ENCODE results near the gene TNFRSF9.
"Not testable (repeated sequence)": the region's sequence is repeated elsewhere in the genome, so short reads cannot be mapped to it uniquely, and the experiment has no call there.

TNFRSF9 gene

GRCh38 chr1:7967651-7968050 is 27.0 kb upstream of the TNFRSF9 start:
- no peak overlapping the region for H3K27ac ChIP-seq
- no peak for TF ChIP-seq ZFX (IDR thresholded peaks at IDR 0.05; ENCODE audit: borderline replicate concordance)
- TF ChIP-seq, protein P1, sequence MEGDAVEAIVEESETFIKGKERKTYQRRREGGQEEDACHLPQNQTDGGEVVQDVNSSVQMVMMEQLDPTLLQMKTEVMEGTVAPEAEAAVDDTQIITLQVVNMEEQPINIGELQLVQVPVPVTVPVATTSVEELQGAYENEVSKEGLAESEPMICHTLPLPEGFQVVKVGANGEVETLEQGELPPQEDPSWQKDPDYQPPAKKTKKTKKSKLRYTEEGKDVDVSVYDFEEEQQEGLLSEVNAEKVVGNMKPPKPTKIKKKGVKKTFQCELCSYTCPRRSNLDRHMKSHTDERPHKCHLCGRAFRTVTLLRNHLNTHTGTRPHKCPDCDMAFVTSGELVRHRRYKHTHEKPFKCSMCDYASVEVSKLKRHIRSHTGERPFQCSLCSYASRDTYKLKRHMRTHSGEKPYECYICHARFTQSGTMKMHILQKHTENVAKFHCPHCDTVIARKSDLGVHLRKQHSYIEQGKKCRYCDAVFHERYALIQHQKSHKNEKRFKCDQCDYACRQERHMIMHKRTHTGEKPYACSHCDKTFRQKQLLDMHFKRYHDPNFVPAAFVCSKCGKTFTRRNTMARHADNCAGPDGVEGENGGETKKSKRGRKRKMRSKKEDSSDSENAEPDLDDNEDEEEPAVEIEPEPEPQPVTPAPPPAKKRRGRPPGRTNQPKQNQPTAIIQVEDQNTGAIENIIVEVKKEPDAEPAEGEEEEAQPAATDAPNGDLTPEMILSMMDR (IDR thresholded peaks at IDR 0.05) = no peak

- H3K27ac ChIP-seq = no peak overlapping the region
- TF ChIP-seq, protein P1 (IDR thresholded peaks at IDR 0.05) = no peak
- no peak for TF ChIP-seq ZFX (IDR thresholded peaks at IDR 0.05; ENCODE audit: borderline replicate concordance)
These were observed 26.6 kb upstream of the TNFRSF9 start for GRCh38 chr1:7967196-7967595.

DNA sequence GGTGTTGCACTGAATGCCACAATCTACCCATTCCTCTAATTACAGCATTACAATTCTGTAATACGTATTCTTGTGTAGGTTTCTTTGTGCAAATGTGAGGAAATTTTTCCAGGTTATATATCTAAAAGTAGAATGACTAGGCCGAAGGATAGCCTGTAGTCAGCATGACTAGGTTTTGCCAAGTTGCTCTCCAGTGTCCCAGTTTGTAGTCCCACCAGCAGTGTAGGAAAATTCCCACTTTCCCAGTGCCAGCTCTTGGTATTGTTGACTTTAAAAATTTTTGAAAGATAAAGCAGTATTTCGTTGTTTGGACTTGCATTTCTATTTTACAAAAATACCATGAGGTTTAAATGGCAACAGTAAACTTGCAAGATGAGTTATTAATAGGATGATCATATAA is 23.8 kb upstream of the TNFRSF9 start:
- H3K27ac ChIP-seq = no peak overlapping the region
- TF ChIP-seq, protein P1 (IDR thresholded peaks at IDR 0.05) = no peak
- TF ChIP-seq ZFX (IDR thresholded peaks at IDR 0.05; ENCODE audit: borderline replicate concordance) = no peak

- not testable (repeated sequence) for H3K27ac ChIP-seq
These were observed 23.2 kb upstream of the TNFRSF9 start for GRCh38 chr1:7963841-7964240.

DNA sequence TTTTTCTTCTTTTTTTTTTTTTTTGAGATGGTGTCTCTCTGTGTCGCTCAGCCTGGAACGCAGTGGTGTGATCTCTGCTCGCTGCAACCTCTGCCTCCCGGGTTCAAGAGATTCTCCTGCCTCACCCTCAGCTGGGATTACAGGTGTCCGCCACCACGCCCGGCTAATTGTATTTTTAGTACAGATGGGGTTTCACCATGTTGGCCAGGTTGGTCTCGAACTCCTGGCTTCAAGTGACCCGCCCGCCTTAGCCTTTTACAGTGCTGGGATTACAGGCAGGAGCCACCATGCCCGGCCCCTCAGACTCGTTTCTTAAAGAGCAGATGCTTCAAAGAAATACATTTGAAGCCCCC is 22.7 kb upstream of the TNFRSF9 start:
- not testable (repeated sequence) for H3K27ac ChIP-seq

DNA sequence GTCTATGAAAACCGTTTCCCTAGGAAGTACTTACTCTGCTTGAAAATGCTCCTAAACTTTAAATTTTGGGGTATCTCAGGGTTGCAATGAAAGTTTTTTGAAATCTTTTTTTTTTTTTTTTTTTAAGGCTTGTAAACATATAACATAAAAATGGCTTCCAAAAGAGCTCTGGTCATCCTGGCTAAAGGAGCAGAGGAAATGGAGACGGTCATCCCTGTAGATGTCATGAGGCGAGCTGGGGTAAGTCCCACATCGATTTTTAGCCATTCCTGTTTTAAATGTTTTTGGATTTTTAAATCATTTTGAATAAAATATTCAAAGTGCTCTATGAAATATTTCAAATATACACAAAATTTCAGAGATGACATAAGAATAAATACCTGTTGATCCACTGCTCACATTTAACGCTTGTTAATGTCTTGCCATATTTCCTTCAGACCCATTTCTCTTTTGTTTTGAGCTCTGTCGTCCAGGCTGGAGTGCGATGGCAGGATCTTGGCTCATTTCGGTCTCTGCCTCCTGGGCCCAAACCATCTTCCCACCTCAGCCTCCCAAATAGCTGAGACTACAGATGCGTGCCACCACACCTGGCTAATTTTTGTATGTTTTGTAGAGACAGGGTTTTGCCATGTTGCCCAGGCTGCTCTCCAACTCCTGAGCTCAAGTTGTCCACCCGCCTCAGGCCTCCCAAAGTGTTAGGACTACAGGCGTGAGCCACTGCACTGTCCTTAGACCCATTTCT is 22.2 kb upstream of the TNFRSF9 start:
- no peak for TF ChIP-seq ZFX (IDR thresholded peaks at IDR 0.05; ENCODE audit: borderline replicate concordance)
- TF ChIP-seq, protein P1 (IDR thresholded peaks at IDR 0.05) = no peak
- peak overlapping the region; percentile 87; the same call in 1 of the 2 replicates for H3K27ac ChIP-seq

- peak overlapping the region; percentile 87 for H3K27ac ChIP-seq
- TF ChIP-seq ZFX (IDR thresholded peaks at IDR 0.05; ENCODE audit: borderline replicate concordance) = no peak
- TF ChIP-seq, protein P1 (IDR thresholded peaks at IDR 0.05) = no peak
These were observed 21.3 kb upstream of the TNFRSF9 start for GRCh38 chr1:7962014-7962335.

DNA sequence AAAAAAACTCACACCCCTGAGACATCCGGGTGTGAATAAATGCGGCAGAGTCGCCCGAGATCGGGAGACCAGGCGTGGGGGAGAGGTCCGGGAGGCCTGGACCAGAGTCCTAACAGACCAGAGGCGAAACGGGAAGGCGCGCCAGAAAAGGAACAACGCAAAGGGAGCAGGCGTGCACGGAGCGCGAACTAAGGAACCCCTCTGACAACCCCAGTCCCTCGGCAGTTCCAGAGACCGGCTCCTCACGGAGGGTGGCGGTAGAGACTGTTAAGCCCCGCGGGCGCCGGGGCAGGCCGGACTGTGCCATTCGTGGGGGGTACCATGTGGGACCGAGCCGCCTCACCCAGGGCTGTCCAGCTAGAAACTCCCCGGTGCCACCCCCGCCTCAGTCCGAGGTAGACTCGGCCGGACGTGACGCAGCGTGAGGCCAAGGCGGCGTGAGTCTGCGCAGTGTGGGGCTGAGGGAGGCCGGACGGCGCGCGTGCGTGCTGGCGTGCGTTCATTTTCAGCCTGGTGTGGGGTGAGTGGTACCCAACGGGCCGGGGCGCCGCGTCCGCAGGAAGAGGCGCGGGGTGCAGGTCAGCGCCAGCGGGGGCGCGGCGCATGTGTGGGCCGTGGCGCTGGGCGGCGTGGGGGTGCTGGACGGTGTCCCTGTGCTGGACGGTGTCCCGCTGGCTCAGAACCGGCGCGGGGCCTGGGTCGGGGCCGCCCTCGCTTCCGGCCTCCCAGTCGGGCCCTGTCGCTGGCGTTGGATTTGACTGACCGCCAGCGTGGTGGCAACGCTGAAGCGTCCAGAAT is 20.8 kb upstream of the TNFRSF9 start, which contains the start of gene PARK7:
Gene PARK7 (plus strand): TSS at position 496 of the 798 bp plus-strand sequence. CDS start 1,075 bp downstream, outside the sequence.
- H3K27ac ChIP-seq = peak within 1 kb of the TSS; percentile 87
- TF ChIP-seq, protein P1 (IDR thresholded peaks at IDR 0.05) = peak; percentile 65
- TF ChIP-seq ZFX (IDR thresholded peaks at IDR 0.05; ENCODE audit: borderline replicate concordance) = no peak
